GM18858 (cell line): ENCODE results near the gene ANXA6.

Experiments used
- ATAC-seq: cut with Tn5 transposase; IDR thresholded peaks from one replicate; pipeline ENCODE4 v1.9.1; 2021; ENCODE audit not compliant: unreplicated experiment

Gene ANXA6

DNA sequence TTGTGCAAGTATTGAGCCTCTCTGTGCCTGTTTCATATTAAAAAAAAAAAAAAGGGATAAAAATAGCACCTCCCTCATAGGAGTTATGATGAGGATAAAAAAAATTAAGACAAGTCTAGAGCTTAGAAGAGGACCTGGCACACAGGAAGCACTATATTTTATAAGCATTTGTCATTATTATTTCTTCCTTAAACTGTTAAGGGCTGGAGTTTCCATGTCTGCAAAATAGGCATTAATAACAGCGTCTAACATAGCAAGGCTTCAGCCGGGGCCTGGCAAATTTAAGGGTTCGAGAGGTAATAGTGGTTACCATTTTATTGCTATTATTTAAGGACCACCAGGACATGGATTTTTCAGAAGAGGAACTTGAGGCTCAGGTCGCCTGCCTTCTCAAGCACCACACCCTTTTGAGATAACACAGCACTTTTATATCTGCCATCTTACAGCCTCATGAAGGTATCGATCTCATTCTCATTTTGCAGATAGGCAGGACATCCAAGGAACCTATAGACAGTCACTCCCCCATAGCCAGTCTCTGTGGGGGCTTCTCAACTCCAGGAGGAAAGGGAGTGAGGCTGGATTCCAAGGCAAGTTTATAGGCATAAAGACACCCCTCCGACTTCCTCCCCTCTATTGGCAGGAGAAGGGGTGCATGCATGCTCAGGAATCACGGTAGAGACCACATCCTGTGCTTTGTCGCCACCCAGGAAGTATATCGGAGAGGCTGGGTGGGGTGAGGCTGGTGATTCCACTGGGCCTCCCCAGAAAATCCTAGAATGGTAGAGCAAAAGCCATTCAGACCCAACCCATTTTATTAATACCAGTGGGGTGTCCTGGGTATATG lies 2.4 kb downstream of the ANXA6 start:
- ATAC-seq = no peak

DNA sequence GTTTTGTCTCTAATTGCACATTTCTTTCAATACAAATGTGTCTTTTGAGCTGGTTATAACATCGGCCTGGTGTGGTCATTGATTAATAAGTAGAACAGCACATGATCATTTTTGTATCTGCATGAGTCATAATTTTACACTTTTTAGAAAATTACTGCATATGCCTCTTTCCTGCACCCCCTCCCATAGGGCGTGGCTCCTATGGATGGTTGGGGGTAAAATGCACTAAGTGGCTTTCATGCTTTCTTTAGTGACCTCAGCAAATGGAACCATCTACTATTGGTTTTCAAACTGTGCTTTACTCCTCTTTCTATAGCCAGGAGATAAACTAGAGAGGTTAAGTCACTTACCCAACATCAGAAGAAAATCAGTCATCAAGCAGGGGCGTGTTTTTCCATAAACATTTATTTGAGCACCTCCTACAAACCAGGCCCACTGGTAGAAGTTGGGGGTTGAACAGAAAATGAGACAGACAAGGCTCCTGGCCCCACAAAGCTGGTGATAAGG lies 3.8 kb downstream of the ANXA6 start:
- ATAC-seq = no peak

DNA sequence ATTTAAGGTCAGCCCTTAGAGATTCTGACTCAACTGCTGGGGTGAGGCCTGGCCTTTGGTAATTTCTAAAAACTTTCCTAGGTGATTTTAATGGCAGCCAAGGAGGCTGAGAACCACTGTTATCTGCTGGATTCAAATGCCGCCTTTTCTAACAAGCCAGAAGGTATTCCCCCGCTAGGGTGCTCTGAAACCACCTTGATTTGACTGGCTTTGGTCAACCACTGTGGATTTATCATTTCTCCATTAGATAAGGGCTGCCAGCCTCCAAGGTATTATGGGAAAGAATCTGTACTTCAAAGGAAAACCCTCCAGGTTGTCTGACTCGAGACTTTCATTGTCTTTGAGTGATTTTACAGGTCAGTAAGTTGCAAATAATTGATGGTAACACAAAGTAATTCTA lies 4.3 kb downstream of the ANXA6 start:
- ATAC-seq = no peak

DNA sequence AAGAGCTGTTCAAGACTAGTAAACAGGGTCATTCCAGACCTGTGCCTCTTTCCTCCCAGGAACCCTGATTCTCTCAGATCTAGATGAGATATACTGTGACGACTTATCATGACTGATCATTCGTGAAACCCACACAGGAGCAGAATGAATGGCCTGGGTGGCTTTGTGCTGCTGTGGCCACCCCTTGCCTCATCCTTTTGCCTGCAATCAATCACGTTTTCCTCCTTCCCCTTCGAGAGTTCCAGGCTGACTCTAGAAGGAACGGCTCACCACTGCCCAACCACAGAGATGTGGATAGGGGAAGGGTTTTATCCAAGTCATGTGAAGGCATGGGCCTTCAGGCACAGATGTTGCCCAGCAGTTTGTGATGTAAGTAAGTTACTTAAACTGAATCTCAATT lies 5.8 kb downstream of the ANXA6 start:
- ATAC-seq = peak; percentile 42

DNA sequence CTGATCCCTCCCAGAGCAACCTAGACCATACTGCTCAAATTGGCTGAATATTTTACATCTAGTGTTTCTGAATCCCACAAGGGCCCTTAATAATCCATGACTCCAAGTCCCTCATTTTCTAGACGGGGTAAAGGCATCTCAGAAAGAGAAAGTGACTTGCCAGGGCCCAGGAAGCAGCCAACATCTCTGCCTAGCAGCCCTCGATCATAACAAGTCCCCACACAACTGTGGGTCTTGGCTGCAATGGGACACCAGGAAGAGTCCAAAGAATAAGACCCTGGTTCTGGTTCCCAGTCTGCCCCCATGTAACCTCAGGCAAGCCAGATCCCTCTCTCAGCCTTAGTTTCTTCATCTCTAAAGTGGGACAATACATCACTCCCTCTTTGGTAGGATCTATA lies 6.3 kb downstream of the ANXA6 start:
- ATAC-seq = no peak

DNA sequence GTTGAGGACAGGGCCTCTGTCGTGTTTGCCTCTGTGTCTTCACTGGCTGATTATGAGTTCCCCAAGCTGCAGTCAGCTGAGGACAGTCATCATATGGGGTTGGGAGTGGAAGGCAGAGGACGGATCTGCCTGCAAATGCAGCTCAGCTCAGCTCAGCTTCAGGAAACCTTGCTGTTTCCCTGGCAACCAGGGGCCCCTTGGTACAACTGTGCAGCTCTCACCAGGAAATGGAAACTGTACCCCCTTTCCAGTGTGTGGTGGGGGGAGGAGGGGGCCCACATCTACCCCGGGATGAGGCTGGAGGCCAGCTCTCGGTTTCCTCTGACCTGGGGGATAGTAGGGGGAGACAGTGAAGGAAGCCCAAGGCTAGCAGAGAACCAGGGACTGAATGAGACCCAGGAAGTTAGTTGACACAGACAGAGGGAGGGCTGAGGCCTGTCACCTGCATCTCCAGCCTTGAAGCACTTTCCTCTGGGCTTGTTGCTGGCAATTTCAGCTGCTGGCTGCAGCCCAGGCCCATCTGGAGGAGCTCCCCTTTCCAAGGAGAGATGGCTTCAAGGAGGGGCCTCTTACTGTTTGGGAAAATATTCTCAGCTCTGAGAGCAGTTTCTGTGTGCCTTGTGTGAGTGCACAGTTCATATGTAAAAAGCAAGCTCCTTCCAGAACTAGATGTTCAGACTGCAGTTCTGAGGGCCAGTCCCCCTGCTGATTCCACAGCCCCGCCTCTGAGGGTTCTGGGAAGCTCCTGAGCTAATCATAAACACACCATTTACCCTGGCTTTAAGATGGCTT lies 6.9 kb downstream of the ANXA6 start:
- peak; percentile 34 for ATAC-seq

DNA sequence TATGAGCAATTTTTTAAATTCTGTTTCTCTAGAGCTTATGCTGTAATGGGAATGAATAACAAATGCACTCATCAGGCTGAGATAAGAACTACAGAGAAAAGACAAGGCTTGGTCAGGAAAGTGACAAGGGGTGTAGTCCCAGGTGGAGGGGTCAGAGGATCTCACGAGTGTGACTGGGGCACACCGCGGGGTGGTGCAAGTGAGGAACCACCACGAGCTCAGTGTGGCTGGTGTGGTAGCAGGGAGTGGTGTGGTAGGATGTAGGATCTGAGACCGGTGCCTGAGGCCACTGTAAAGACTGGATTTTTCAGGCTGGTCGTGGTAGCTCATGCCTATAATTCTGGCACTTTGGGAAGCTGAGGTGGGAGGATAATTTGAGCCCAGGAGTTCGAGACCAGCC lies 9.0 kb downstream of the ANXA6 start:
- ATAC-seq = no peak

DNA sequence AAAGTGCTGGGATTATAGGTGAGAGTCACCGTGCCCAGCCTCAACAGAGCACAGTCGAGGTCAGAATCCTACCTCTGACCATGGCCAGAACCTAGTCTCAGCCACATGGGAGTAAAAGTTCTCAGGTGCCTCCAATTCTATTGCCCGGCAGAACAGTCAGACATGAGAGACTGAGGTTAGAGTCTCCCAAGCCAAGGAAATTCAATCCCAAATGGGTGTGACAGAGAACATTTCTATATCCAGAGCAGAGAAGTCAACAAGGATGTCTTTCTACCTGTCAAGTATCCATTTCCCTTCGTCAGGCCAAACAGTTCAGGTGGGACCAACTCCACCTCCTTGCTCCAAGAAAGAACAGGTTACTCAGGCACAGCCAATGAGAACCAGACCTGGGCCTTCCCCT lies 10.5 kb downstream of the ANXA6 start:
- no peak for ATAC-seq

DNA sequence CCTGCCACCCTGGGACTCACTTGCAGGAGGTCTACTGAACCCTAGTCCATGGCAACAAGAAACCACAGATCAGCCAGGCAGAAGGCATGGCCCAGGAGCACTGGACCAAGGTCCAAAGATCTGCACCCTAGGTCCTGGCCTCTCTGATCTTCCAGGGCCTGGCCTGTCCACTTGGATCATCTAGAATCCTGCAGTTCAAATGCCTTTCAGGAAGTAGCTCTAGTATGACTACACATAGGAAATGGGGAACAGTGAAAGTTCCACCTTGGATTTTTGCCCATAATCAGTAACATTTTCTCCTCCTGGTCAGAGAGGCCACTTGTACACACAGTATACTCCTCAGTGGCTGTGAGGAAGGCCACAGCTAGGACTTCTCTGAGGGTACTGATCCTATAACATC lies 11.5 kb downstream of the ANXA6 start:
- ATAC-seq = no peak

DNA sequence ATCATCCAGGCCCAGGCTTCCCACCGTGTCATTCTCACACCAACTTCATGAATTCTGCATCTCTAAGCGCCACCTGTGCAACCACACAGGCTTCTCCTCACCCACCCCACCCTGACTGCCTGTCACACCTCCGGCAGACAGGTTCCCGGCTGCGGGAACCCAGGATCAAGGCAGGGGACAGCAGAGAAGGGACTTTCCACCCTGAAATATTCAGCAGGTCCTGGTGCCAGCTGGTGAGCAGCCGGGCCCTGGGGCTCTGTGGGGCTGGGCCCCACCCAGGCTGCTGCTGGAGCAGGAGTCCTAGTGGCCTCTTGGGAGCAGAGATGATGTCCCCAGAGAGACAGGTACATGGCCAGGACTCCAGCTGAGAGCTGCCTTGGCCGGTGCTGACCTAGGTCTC lies 12.7 kb downstream of the ANXA6 start:
- ATAC-seq = no peak

DNA sequence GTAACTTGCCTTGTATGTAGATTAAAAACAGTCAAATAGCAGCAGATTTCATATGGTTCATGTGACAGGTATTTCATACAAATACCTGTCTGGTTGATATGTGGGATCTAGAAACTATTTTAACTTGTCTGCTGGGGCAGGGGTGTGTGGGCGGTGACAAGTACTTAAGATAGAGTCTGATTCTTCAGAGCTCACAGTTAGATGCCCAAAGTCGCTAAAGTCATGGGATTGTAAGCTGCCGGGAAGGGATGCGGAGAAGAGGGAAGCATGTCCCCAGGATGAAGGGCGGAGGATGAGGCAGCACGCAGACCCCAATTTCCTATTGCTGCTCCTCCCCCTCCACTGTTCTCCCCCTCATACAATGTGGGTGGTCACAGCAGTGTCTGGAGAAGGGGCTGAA lies 13.3 kb downstream of the ANXA6 start:
- ATAC-seq = no peak

DNA sequence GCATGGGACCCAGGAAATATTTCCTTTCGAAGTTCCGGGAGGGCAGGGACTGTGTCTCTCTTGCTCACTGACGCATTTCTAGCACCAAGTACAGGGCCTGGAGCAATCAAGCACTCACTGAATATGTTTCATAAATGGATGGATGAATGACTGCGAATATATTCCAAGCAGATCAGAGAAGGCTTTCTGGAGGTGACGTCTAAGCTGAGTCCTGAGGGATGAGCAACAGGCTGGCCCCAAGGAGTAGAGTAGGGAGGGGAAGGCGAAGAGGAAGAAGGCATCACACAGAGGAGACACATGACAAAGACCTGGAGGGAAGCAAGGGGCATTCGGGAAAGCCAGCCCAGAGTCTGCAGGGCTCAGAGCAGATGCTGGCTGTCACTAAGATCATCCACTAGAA lies 13.9 kb downstream of the ANXA6 start:
- no peak for ATAC-seq

DNA sequence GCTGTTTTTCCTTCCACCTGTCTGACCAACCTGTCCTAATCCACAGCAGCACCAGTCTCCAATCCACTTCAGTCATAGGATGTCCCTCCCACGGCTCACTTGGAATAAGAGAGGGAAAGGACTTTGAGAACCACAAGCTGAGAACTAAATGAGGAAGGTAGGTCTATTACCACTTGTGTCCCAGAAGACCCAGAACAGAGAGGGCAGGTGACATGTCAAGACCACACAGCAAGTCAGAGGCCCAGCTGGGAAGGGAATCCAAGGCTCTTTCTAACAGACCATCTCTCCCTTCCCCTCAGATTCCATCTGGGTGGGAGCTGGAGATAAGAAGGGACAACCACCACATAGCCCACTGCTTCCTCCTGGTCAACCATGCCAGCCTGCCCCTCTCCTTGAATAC lies 14.6 kb downstream of the ANXA6 start:
- no peak for ATAC-seq

DNA sequence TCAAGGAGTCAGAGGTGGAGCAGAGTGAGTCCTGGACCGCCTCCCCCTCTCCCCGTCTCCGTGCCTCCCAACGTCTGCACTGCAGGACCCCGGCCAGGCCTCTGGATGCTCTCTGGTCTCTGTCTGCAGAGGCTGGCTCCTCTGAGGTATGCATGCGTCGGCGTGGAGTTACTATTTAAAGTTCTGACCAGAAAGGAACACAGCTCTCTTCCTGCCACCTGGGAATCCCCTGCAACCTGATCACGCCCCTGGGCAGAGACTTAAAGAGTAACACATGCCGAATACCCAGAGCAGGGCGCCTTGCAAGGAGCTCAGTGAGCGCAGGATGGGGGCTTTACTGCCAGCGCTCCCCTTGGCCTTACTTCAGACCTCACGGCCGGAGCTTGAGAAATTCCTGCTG lies 16.0 kb downstream of the ANXA6 start:
- ATAC-seq = peak; percentile 86

DNA sequence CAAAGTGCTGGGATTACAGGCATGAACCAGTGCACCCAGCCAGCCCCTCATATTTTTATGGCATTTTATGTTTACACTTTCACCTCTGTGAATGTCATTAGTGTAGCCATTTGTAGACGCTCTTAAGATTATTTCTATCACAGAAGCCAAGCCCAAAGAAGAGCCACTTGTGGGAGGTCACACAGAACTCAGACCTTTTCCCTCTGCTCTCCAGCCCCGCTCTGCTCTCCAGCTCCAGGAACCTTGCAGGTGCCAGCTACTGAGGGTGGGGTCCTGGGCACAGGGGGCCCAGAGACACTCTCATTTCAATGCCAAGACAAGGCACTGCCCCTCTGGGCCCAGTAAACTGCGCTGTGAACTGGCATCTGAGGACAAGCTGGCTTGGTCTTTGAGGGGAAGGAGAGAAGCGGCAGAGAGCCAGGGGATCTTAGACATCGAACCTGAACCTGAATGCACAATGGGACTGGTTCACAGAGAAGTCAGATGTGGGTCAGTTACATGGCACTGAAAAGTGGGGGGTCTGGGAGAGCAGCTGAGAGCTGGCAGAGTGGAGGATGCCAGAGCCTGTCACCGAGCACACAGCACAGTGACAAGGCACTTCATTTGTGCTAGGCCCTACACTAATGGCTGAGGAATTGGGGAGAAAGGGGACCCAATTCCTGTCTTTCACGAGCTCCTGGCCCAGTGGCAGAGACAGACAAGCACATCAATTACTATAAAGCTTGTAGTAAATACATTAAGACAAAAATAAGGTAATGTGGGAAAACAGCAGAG lies 16.7 kb downstream of the ANXA6 start:
- ATAC-seq = no peak

DNA sequence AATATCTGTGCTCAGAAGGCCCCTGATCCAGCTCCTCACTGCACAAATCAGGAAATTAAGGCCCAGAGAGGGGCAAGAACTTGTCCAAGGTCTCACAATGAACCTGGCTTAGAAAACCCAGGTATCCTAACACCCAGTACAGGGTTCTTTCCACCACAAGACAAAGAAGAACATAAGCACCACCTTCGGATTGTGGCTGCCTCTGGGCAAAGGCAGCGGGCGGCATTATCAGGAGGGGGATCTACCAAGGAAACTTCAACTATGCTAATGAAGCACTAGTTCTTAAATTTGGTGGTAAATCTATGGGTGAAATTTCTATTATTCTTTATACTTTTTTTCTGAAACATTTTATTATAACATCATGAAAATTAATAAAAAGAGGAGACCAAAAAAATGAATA lies 17.9 kb downstream of the ANXA6 start:
- ATAC-seq = no peak

DNA sequence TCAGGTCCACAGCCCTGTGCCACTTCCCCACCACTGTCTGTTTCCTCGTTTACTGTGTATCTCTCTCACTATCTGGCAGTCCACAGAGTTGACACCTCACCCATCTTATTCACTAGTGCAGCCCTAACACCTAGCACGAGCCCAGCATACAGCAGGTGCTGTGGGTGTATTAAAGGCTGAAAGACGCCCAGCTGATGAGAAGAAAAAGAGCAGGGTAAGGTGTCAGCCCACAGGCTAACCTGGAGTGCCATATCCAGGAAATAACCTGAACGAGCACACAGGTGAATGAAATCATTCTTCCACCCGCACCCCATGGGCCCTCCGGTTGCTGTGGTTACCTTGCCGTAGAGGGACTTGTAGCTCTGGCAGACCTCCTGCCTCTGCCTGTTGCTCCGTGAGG lies 18.6 kb downstream of the ANXA6 start:
- ATAC-seq = no peak

DNA sequence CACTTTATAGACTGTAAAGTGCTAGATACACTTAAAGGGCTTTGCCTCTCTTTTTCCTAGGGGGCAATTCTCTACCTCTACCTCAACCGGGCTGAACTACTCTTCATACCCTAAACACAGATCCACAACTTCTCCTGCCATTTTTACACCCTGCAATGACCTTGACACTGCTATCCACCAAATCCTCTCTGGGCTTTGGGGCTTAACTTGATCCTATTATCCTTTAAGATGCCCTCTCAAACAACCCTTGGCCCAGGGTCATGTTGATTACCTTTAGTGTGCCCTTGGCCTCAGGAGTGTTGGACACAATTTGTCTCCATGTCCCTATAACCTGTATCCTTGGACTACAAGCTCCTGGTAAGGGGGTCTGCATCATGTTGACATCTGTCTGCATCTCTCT lies 19.5 kb downstream of the ANXA6 start:
- ATAC-seq = no peak

DNA sequence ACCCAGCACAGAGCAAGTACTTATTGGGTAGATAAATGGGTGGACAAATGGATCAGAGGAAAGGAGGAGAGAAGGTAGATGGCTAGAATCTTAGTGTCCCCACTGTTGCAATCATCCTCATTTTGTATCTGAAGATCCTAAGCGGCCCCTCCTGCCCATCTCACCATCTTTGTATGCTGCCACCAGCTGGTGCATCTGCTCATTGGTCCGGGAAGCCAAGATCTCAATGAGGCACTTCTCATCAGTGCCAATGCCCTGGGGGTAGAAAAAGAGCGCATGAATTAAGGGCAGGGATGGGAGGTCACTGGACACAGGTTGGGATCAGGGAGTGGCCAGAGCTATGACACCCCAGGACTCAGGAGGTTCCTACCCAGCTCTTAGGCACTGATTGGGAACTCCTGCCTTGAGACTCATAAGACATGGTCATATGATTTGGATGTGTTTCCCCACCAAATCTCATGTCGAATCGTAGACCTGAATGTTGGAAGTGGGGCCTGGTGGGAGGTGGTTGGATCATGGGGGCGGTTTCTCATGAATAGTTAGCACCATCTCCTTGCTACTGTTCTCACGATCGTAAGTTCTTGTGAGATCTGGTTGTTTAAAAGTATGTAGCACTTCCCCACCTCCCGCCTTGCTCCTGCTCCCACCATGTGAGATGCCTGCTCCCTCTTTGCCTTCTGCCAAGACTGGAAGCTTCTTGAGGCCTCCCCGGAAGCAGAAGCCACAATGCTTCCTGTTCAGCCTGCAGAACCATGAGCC lies 20.3 kb downstream of the ANXA6 start:
- no peak for ATAC-seq

DNA sequence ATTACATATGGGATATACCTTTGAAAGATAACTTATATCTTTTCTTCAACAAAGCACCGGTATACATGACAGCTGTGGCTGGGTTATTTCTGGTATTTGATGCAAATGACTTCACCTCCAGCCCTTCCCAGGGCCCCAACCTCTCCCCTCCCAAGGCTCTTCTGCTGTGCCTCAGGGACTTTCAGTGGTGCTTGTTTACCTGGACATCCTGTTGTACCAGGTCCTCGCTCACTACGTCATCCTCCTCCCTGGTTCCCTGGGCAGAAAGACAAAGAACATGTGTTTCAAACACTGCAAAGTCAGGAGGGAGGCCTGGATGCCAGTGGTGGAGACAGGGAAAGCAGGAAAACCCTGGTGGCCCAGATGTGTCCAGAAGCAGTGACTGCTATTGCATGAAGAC lies 23.4 kb downstream of the ANXA6 start:
- ATAC-seq = peak; percentile 58

DNA sequence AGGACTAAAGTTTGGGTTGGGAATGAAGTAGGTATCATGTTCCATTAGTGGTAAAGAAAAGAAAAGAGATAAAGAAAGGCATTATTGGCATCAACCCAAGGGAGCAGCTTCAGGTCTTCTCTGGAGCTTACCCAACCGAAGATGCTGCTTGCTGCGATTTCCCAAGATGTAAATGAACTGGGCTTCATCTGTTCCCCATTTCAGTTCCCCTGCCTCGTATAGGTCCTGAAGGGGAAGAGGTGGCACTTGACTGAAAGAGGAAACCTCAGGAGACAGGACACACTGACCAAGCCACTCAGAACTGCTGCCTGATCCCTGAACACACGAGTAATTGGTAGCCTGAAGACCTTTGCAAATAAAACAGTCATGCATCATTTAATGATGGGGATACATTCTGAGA lies 24.6 kb downstream of the ANXA6 start:
- ATAC-seq = no peak
